HG02571 (cell line): ENCODE data around the gene ZNF727.
"Not testable (repeated sequence)": the region's sequence is repeated elsewhere in the genome, so short reads cannot be mapped to it uniquely, and the experiment has no call there.

Source experiments
- ATAC-seq: cut with Tn5 transposase; IDR thresholded peaks from one replicate; pipeline ENCODE4 v1.9.1; 2021; ENCODE audit warnings: mild to moderate bottlenecking, moderate library complexity; ENCODE audit not compliant: unreplicated experiment

ZNF727 gene

DNA sequence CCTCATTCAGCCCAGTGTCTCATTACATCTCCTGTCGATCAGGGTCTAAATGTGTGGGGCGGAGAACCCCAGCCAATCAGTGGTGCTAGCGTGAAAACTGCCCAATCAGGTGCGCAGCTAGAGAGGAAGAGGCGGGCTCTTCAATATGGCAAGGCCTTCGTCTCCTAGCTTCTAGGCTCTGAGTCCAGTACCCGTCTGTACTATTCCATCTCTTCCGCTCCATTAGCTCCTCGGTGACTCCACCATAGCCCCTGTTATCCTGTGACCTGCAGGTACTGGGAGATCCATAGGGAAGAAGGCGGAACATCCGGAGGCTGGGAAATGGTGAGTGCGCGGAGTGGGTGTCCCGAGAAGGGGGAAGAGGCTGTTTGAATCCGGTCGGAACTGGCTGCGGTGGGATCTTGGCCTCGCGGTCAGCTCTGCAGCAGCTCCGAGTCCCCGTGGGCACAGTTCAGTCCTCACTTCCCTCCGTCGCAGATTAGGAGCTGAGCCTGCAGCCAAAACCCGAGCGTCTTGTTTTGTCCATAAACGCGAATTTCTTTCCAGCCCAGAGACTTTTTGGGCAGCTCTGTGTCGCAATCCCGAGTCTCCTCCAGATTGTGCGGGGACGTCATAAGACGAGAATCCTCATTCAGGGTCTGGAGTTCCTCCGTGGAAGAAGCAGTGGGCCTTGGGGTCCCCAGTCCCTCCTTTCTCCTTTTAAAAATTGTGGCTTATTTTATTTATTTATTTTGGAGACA, at the start of gene ZNF727:
TSS of gene ZNF727 (plus strand) at position 134 of the 740 bp plus-strand sequence. CDS start at position 322, 188 bp downstream.
- ATAC-seq: no peak

DNA sequence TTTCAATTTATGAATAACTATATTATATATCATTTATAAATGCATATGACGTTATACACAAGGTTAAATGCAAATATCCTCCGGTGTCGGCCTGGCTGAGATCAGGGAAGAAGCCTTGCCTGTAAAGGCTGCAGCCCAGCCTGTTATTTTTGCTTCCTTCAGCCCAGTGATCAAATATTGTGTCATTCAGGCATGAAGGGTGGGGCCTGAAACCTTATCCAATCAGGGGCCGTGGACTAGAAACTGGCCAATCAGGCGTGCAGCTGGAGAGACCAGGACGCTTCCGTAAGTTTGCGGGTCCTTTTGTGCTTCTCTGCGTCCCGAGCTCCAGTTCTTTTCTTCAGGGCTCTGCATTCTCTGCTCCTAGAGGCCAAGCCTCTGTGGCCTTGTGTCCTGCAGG, 46.7 kb upstream of the ZNF727 start, which contains the start of gene ZNF722:
TSS of gene ZNF722 (plus strand) at position 301 of the 400 bp plus-strand sequence. CDS start 113 bp downstream, outside the sequence.
- ATAC-seq: no peak

DNA sequence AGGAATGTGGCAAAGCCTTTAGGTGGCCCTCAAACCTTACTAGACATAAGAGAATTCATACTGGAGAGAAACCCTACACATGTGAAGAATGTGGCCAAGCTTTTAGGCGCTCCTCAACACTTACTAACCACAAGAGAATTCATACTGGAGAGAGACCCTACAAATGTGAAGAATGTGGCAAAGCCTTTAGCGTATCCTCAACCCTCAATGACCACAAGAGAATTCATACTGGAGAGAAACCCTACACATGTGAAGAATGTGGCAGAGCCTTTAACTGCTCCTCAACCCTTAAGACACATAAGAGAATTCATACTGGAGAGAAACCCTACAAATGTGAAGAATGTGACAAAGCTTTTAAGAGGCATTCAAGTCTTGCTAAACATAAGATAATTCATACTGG, 29.7 kb upstream of the ZNF727 start:
- ATAC-seq: not testable (repeated sequence)

DNA sequence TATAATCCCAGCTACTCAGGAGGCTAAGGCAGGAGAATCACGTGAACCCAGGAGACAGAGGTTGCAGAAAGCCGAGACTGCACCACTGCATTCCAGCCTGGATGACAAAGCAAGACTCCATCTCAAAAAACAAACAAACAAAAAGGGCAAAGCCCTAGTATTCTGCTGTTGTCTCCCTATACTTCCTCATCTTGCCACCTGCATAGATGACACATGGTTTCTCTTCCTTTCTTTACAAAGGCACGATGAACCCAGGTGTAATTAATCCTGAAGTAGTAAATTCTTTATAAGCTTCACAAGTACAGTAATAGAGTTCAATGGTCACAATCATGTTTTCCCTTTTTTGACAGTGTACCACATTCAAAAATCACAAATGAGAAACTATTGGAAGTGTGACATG, 9.8 kb upstream of the ZNF727 start:
- no peak for ATAC-seq

DNA sequence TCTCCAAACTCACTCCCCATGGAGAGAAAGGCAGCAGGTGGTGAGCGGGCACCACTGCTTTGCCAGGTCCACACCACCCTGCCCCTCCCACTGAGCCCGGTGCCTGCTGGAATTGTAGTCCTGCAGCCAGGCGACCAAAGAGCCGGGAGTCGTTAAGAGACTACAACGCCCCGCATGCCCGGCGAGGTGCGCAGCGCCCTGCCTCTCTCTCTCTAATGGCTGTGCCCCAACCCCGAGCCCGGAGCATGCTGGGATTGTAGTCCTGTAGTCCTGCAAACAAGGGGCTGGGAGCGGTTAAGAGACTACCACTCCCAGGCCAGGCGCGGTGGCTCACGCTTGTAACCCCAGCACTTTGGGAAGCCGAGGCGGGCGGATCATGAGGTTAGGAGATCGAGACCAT, 8.1 kb upstream of the ZNF727 start:
- ATAC-seq: no peak

- no peak for ATAC-seq
These were observed 781 bp downstream of the ZNF727 start for GRCh38 chr7:64046041-64046389.

- ATAC-seq: not testable (repeated sequence)
These were observed 32.8 kb downstream of the ZNF727 start for GRCh38 chr7:64077837-64078698.

DNA sequence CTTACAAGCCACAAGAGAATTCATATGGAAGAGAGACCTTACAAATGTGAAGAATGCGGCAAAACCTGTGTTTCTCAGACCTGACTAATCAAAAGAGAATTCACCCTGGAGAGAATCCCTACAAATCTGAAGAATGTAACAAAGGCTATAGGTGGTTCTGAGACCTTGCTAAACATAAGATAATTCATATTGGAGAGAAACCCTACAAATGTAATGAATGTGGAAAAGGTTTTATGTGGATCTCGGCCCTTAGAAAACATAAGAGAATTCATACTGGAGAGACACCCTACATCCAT, 33.4 kb downstream of the ZNF727 start:
- ATAC-seq: no peak

GRCh38 chr7:64087501-64087900, 42.3 kb downstream of the ZNF727 start:
- no peak for ATAC-seq

- ATAC-seq: not testable (repeated sequence)
These were observed 43.6 kb downstream of the ZNF727 start for GRCh38 chr7:64088863-64089262.
